WTC11 (cell line): Measurements from ENCODE around the gene LAD1. TPM values are rescaled to one million over a fixed set of nuclear protein-coding genes. Genes with fewer than 3 reads are reported as not detected.

Experiments used
- ATAC-seq: fragments of 200-7000 bp; cut with Tn5 transposase; 2 replicates; pipeline ENCODE4 v1.10.0; 2021; ENCODE audit warnings: mild to moderate bottlenecking, moderate library complexity
- CTCF ChIA-PET: fragments of 300-600 bp; sonication (Branson Sonifier 250); formaldehyde crosslinking; loops from one replicate; lab custom pipeline; 2021; ENCODE audit warnings: antibody characterized with exemption; lab: Charles Lee
- POLR2A ChIA-PET: fragments of 350-600 bp; sonication (Branson Sonifier 250); formaldehyde crosslinking; loops from one replicate; lab custom pipeline; 2021; ENCODE audit warnings: antibody characterized with exemption; lab: Charles Lee
- DNase-seq: peaks from one replicate; pipeline ENCODE4 v3.0.0; 2021; ENCODE audit warnings: low spot score
- H3K27ac Mint-ChIP-seq: 2 replicates; pipeline ENCODE4 v1.8.0; 2021; ENCODE audit warnings: mixed read lengths
- H3K27me3 Mint-ChIP-seq: 2 replicates; pipeline ENCODE4 v1.8.0; 2021; ENCODE audit warnings: low read depth, mild to moderate bottlenecking, moderate library complexity, mixed read lengths
- H3K36me3 Mint-ChIP-seq: 2 replicates; pipeline ENCODE4 v1.8.0; 2021; ENCODE audit warnings: mixed read lengths
- H3K4me1 Mint-ChIP-seq: 2 replicates; pipeline ENCODE4 v1.8.0; 2022; ENCODE audit warnings: mixed read lengths
- H3K4me3 Mint-ChIP-seq: 2 replicates; pipeline ENCODE4 v1.8.0; 2021; ENCODE audit warnings: mild to moderate bottlenecking, moderate library complexity, mixed read lengths
- H3K9me3 Mint-ChIP-seq: 2 replicates; pipeline ENCODE4 v1.8.0; 2021; ENCODE audit warnings: mixed read lengths
- AR ChIP-seq: fragments of 250-450 bp; sonication (Bioruptor Pico); IDR thresholded peaks from 2 replicates; pipeline ENCODE4 v1.9.0; 2021; ENCODE audit warnings: mild to moderate bottlenecking
- ATF2 ChIP-seq: sonication (generic); formaldehyde crosslinking; IDR thresholded peaks from 2 replicates; pipeline ENCODE4 v1.8.1; 2022; ENCODE audit warnings: low read depth, missing genetic modification reagents, borderline replicate concordance
- ETV6 ChIP-seq: sonication (generic); formaldehyde crosslinking; IDR thresholded peaks from 2 replicates; pipeline ENCODE4 v1.8.1; 2022; ENCODE audit warnings: mild to moderate bottlenecking, missing genetic modification reagents
- FOXK1 ChIP-seq: sonication (generic); formaldehyde crosslinking; IDR thresholded peaks from 2 replicates; pipeline ENCODE4 v1.8.0; 2022; ENCODE audit warnings: mild to moderate bottlenecking, moderate library complexity, missing genetic modification reagents
- JUN ChIP-seq: sonication (generic); formaldehyde crosslinking; IDR thresholded peaks from 2 replicates; pipeline ENCODE4 v1.8.0; 2023; ENCODE audit warnings: mild to moderate bottlenecking, missing genetic modification reagents
- MAX ChIP-seq: sonication (generic); formaldehyde crosslinking; IDR thresholded peaks from 2 replicates; pipeline ENCODE4 v1.8.0; 2022; ENCODE audit warnings: mild to moderate bottlenecking, missing genetic modification reagents
- MLX ChIP-seq: sonication (generic); formaldehyde crosslinking; IDR thresholded peaks from 2 replicates; pipeline ENCODE4 v1.8.1; 2023; ENCODE audit warnings: mild to moderate bottlenecking, missing genetic modification reagents, moderate library complexity
- MXD4 ChIP-seq: fragments of 250-450 bp; sonication (Bioruptor Pico); IDR thresholded peaks from 2 replicates; pipeline ENCODE4 v1.8.0; 2021; ENCODE audit warnings: mild to moderate bottlenecking, moderate library complexity, borderline replicate concordance
- NFYB ChIP-seq: sonication (generic); formaldehyde crosslinking; conservative IDR thresholded peaks from 2 replicates; pipeline ENCODE4 v1.8.0; 2022; ENCODE audit warnings: low read depth, missing genetic modification reagents
- NR2C2 ChIP-seq: sonication (generic); formaldehyde crosslinking; IDR thresholded peaks from 2 replicates; pipeline ENCODE4 v1.8.0; 2022; ENCODE audit warnings: mild to moderate bottlenecking, missing genetic modification reagents
- RELA ChIP-seq: sonication (generic); formaldehyde crosslinking; IDR thresholded peaks from 2 replicates; pipeline ENCODE4 v1.8.1; 2022; ENCODE audit warnings: missing genetic modification reagents, mild to moderate bottlenecking, borderline replicate concordance
- SOX15 ChIP-seq: fragments of 250-450 bp; sonication (Bioruptor Pico); IDR thresholded peaks from 2 replicates; pipeline ENCODE4 v1.9.0; 2021; ENCODE audit warnings: mild to moderate bottlenecking
- TCF7 ChIP-seq: sonication (generic); formaldehyde crosslinking; IDR thresholded peaks from 2 replicates; pipeline ENCODE4 v1.8.0; 2022; ENCODE audit warnings: mild to moderate bottlenecking, low read depth, missing genetic modification reagents, moderate library complexity
- ZBTB21 ChIP-seq: sonication (generic); formaldehyde crosslinking; IDR thresholded peaks from 2 replicates; pipeline ENCODE4 v1.8.1; 2023; ENCODE audit warnings: mild to moderate bottlenecking, missing genetic modification reagents, borderline replicate concordance
- ZNF219 ChIP-seq: sonication (generic); formaldehyde crosslinking; IDR thresholded peaks from 2 replicates; pipeline ENCODE4 v1.8.0; 2023; ENCODE audit warnings: missing genetic modification reagents, mild to moderate bottlenecking, borderline replicate concordance
- ZNF263 ChIP-seq: sonication (generic); formaldehyde crosslinking; IDR thresholded peaks from 2 replicates; pipeline ENCODE4 v1.8.1; 2022; ENCODE audit warnings: low read depth, mild to moderate bottlenecking, moderate library complexity, missing genetic modification reagents
- total RNA-seq: library from RNA; stranded (reverse); gene quantifications from 3 replicates; pipeline ENCODE4 v1.2.3, GENCODE V29; 2021

LAD1 gene
- total RNA-seq, 1 experiment from 2014 or later = 14.9 TPM

- H3K27ac Mint-ChIP-seq = no peak overlapping the region
- no peak for DNase-seq
- ATAC-seq = no peak
- POLR2A ChIA-PET = no interaction called here
- H3K4me3 Mint-ChIP-seq = no peak overlapping the region
- peaks cover 9% of the 10 kb centered on the region for H3K4me1 Mint-ChIP-seq
- TF ChIP-seq MLX (CRISPR knock-in tag) = no peak
- TF ChIP-seq ZNF263 = no peak
- no peak for TF ChIP-seq FOXK1 (CRISPR knock-in tag)
- TF ChIP-seq SOX15 (CRISPR knock-in tag) = no peak
- no peak for TF ChIP-seq ZBTB21
- TF ChIP-seq JUN (CRISPR knock-in tag) = no peak
- TF ChIP-seq ETV6 (CRISPR knock-in tag) = no peak
- no peak for TF ChIP-seq MXD4 (CRISPR knock-in tag)
- no peak for TF ChIP-seq ATF2 (CRISPR knock-in tag)
- no peak for TF ChIP-seq TCF7 (CRISPR knock-in tag)
- no peak for TF ChIP-seq AR (CRISPR knock-in tag)
- TF ChIP-seq NR2C2 (CRISPR knock-in tag) = no peak
- TF ChIP-seq RELA (CRISPR knock-in tag) = no peak
- CTCF ChIA-PET = no interaction called here
- H3K27me3 Mint-ChIP-seq = no peaks in the 10 kb centered on the region
- H3K36me3 Mint-ChIP-seq = no peaks in the 10 kb centered on the region
- peaks cover 4% of the 10 kb centered on the region for H3K9me3 Mint-ChIP-seq
Observed at GRCh38 chr1:201423655-201424054, 24.5 kb upstream of the LAD1 start.

- CTCF ChIA-PET = interaction anchor here (0.8 to 2.0 kb wide), 3 partner anchors 10 to 25 kb away, joined by 3 to 5 read pairs (median 4); no protein-coding TSS in a partner anchor
- POLR2A ChIA-PET = no interaction called here
- no peak overlapping the region for H3K27ac Mint-ChIP-seq
- peaks cover 4% of the 10 kb centered on the region for H3K9me3 Mint-ChIP-seq
- H3K27me3 Mint-ChIP-seq = no peaks in the 10 kb centered on the region
- ATAC-seq (no peak), DNase-seq (no peak)
- H3K36me3 Mint-ChIP-seq = no peaks in the 10 kb centered on the region
- no peak overlapping the region for H3K4me3 Mint-ChIP-seq
- no peak for TF ChIP-seq ZBTB21
- peaks cover 9% of the 10 kb centered on the region for H3K4me1 Mint-ChIP-seq
Observed at GRCh38 chr1:201422436-201423030, 23.4 kb upstream of the LAD1 start.

- CTCF ChIA-PET = interaction anchor here (0.8 to 2.0 kb wide), 4 partner anchors 11 to 26 kb away, joined by 3 to 5 read pairs (median 4); no protein-coding TSS in a partner anchor
- TF ChIP-seq ZNF219 (CRISPR knock-in tag) = no peak
- no peak for TF ChIP-seq NFYB
- TF ChIP-seq MAX = no peak
- POLR2A ChIA-PET = interaction anchor here (0.5 kb wide), 1 partner anchor 36 kb away, joined by 3 read pairs; no protein-coding TSS in a partner anchor
- H3K4me3 Mint-ChIP-seq = no peak overlapping the region
- DNase-seq = no peak
- no peak for ATAC-seq
- H3K36me3 Mint-ChIP-seq = no peaks in the 10 kb centered on the region
- H3K27me3 Mint-ChIP-seq = peaks cover under 1% of the 10 kb centered on the region; the same call in 1 of the 2 replicates
- no peak overlapping the region; the same call in 1 of the 2 replicates for H3K27ac Mint-ChIP-seq
- peaks cover 9% of the 10 kb centered on the region for H3K4me1 Mint-ChIP-seq
- H3K9me3 Mint-ChIP-seq = peaks cover 4% of the 10 kb centered on the region
Observed at GRCh38 chr1:201422026-201422425, 22.9 kb upstream of the LAD1 start.
